NCI-H1048 (cell line): ENCODE results near the gene URB2.
"Not testable (repeated sequence)": the region's sequence is repeated elsewhere in the genome, so short reads cannot be mapped to it uniquely, and the experiment has no call there.

Source experiments
- DNase-seq: peaks from one replicate; lab custom pipeline; 2025; lab: John Stamatoyannopoulos, UW

Gene URB2

DNA sequence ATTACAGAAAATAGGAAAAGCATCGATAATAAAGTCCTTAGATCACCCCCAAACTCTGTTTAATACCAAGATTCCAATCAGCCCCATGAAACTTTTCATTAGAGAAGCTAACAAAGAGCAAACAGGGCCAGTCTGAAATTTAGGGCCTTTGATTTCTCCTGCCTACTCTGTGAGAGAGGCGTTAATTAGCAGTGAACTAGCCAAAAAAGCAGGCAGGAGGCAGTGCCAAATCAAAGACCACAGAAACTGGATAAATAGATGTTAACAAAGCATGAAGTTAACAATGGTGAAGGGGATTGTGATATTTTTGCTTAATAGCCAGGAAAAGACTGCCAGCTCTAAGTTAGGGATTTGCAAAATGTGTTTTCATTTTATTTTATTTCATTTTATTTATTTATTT is 11.3 kb upstream of the URB2 start:
- no peak for DNase-seq

DNA sequence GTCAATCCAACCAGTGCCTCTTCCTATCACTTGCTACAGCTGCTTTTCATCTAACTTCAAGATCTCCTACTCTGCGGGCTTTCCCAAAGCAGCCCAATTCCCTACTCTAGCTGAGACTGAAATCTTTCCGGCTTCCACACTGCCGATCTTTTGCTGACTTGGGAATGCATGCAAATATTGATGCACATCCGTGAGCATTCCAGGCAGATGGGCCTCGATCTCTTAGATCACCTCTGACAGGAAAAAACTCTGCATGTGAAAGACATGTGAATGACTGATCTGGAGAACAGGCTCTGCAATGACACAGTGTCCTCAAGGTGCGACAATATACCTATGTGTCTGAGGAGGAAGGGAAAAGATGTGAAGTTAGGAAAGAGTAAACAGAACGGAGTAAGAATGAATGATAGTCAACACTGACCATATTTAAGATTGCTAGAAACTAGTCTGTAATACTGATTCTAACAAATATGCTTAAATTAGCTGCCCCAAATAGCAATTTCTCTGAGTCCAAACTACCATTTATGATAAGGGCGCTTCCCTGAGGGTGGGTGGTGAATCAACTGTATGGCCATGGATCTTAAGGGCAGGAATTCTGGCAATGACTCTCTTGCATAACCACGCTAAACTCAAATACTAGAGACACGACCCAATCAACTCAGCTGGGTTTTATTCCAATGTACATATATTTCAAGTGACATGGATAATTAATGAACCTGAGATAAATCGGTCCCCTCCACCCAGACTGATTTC is 8.5 kb upstream of the URB2 start:
- DNase-seq: no peak

DNA sequence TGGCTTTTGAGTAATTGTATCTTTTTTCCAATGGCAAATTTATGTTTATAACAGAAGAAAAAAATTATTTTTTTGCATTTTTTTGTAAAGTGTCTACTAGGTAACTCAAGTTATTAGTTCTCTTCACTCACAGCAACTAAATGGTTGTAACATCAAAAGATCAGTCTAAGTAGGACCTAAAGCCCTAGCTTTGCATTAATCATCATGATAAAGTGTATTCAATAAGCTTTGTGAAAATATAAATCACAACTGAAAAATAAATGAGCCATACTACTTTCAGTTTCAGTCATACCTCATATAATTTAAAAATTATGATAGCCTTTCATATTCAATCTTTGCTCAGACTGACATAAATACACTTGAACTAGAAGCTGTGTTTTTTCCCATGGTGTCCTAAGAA is 7.0 kb upstream of the URB2 start:
- DNase-seq: no peak

DNA sequence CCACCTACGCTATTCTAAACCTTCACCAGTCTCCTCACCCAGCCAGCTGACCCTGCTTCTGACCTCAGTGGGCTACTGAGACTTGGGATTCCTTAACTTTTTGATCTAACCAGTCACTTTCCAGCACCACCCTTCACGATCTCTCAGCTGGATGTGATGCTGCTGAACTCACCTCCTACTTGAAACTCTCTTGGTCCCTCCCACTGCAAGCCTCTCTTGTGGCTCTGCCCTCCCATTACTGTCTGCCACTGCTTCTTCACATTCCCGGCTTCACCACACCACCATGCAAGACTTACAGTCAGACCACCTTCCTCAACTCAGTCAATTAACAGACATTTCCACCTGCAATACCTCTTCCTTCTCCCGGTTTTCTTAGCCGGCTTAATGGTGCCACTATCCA is 6.4 kb upstream of the URB2 start:
- no peak for DNase-seq

DNA sequence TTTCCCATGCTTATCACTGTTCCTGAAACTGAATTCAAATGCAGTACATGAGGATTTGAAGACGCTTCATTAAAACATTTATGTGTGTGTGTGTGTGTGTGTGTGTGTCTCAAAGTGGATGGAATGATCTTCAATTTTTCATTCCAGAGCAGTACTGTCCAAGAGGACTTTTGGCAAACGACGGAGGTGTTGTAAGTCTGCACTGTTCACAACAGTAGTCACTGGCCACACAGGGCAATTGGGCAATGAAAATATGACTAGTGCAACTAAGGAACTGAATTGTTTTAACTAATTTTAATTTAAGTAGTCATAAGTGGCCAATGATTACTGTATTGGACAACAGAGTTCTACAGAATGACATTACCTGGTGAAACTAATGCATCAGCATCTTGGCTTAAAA is 5.2 kb upstream of the URB2 start:
- no peak for DNase-seq

DNA sequence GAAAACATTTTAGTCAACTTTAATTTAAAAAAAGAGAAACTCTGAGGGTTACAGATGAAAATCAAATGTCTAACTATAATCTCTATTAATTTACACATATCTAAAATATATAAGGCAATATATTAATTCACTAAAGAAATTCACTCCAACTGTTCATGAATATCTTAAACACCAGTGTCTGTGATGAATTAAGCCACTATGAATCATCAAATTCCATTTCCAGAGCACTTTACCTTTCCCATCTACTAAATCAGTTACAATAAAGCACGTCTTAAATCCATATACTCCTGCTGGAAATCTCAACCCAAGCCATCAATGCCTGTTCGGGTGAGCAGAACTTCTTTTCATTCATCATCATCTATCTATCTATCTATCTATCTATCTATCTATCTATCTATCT is 4.4 kb upstream of the URB2 start:
- DNase-seq: no peak

DNA sequence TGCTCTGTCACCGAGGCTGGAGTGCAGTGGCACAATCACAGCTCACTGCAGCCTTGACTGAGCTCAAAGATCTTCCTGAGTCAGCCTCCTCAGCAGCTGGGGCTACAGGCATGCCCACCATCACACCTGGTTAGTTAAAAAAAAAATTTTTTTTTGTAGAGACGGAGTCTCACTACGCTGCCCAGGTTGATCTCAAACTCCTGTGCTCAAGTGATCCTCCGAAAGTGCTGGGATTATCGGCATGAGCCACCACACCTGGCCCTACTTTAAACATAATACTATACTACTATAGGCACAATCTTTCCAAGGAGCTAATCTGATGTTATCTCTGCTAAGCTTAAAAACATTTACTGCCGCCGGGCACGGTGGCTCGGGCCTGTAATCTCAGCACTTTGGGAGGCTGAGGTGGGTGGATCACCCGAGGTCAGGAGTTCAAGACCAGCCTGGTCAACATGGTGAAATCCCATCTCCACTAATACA is 3.4 kb upstream of the URB2 start:
- not testable (repeated sequence) for DNase-seq

DNA sequence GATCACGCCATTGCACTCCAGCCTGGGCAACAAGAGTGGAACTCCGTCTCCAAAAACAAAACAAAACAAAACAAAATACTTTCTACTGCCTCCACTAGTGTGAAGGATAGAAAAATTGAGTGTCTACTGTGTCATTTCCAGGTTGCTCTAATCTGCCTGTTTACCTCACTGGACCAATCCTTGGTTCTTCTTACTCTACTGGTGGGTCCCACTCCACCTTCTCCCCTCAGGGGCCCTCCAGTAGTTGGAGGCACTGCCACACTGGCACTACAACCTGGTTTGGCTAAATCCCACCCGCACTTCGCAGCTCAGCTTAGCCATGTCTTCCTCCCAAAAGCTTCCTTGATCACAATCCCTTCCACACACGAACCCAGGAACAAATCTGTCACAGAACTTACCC is 2.8 kb upstream of the URB2 start:
- no peak for DNase-seq

DNA sequence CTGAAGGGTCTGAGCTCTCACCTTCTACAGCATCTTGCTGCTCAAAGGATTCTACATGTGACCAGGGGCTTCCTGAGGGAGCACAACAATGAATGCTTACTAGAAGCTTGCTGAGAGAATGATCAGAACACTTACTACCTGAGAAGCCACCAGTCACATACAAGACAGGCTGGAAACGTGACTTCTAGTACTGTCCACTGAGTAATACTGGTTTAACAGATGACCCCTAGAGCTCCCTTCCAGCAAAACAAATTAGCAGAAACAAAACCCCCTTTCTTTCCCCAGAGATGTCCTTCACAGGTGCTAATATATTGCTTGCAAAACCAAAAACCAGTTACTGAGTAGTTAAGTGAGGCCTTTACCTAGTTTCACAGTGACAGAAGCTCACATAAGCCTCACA is 2.2 kb upstream of the URB2 start:
- DNase-seq: no peak

DNA sequence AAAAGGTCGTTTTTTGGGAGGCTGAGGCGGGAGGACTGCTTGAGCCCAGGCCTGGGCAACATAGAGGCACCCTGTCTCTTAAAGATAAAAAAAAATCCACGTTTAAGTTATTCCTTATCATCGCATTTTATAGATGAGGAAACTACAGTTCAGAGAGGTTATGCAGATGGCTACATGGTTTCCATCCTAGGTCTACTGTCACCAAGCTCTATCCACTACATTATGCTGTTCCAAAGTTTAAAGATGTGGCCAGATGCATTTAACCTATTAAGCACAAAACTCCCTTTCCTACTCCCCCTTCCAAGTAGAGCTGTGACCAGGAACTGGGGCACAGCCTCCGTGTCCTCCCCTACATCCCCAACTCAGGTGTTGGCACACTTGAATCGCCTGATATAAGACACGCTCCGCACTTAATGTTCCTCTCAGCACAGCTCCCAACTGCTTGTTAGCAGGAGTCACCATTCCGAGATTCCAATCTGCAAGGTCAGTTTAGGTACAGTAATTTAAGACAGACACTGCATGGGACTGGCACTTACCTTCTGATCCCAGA is 1.5 kb upstream of the URB2 start:
- DNase-seq: no peak

DNA sequence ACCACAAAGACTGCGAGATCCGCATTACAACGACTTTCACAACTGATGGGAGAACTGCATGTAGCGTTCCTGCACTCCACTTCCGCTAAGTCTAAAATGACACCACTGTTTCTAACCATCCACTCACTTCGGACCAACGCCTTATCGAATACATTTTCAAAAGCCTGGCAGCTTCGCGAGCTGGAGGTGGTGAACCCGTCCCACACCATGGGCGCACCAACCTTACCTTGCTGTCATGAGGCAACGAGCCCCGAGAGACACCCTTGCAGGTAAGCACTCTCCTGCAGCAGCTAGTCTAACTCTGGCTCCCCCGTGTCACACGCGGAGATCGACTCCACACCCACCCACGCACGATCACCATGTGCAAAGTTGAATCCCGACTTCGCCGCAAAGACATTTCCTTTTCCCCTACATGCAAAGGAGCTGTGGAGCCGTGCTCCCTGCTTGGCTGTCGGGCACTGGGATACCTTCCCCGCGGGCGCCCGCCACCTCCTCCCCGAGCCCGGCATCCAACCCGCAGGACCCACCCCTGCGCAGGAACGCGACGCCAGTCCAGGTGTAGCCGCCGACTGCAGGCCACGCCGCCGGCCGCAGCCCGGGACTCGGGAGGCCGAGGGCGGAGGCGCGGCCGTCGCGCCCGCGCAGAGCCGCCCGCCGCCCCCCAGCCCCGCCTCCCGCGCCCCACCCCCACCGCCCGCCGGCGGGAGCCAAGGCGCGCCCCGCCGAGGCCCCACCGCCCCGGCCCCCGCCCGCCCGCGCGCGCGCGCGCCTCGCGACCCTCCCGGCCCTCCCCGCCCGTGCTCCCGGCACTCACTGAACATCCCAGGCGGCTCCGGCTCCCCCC is 754 bp upstream of the URB2 start:
- no peak for DNase-seq

DNA sequence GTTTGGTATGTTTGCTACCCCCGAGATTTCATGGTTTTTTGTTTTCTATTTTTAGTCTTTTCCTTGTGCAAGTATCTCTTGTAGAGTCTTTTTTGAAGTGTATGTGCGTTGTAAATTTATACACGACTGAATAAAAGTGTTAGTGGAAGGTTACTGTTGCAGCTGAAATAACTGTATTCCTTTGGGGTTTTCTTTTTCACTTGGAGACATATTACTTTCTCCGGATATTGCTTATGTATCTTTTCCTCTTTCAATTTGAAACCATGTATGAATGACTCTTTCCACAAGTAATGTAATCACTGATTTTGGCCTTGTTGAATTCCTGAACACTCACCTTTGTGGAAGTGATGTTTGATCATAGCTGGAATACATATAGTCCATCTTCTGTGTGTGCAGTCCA is 956 bp downstream of the URB2 start:
- no peak for DNase-seq

DNA sequence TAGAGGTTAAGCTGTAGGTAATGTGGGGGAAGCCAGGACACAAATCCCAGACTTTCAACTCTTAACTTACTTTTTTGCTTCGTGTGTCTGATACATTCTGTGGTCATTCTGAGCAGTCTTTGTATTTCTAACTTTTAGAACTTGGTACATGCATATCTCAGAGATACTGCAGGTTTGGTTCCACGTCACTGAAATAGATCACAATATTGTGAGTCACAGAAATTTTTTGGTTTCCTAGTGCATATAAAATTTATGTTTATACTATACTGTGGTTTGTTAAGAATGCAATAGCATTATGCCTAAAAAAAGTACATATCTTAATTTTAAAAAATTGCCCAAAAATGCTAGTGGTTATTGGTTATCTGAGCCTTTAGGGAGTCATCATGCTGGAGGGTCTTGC is 3.2 kb downstream of the URB2 start:
- no peak for DNase-seq

DNA sequence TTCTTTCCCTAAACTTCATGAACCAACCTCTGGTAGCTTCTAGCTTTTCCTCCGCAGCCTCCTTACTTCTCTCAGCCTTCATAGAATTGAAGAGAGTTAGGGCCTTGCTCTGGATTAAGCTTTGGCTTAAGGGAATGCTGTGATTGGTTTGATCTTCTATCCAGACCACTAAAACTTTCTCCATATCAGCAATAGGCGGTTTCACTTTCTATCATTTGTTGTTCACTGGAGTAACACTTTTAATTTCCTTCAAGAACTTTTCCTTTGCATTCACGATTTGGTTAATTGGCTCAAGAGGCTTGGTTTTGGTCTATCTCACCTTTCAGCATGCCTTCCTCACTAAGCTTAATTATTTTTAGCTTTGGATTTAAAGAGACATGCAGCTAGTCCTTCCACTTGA is 5.1 kb downstream of the URB2 start:
- DNase-seq: no peak

DNA sequence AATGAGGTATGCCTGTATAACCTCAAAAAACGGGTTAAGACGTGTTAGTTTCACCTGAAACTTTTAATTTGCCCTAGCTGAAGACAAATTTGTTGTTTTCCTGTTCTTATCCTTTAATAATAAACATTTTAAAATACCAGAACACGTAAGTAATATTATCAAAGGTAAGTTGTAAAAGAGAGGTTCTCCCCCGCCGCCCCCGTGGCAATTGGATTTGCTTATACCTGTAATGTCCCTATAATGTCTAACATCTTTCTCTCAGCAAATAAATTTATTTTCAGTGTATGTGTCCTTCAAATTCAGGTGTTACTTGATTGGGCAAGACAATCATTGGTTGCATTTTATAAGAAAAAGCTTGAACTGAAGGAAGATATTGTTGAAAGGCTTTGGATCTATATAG is 5.9 kb downstream of the URB2 start:
- no peak for DNase-seq

DNA sequence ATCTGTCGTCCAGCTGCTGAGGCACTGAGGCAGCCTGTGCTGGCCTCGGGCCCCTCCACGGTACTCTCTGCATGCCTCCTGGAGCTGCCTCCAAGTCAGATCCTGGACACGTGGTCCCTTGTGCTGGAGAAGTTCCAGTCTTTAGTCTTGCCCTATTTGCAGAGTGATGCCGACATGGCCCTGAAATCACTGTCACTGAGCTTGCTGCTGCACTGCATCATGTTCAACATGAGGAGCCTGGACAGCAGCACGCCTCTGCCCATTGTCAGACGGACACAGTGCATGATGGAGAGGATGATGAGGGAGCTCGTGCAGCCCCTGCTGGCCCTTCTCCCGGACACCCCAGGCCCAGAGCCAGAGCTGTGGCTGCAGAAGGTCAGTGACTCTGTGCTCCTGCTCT is 10.0 kb downstream of the URB2 start:
- no peak for DNase-seq

DNA sequence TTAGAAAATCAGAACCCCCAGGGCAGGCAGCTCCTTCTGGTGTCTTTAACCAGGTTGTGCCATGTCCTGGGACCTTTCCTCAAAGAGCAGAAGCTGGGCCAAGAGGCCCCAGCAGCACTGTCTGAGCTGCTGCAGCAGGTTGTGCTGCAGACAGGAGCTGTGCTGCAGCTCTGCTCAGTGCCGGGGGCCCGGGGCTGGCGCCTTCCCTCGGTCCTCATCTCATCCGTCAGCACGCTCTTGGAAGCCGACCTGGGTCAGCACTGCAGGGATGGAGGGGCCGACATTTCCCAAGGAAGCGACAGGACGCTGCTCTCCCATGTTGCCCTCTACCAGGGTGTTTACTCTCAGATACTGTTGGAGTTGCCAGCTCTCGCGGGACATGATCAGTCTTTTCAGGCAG is 11.7 kb downstream of the URB2 start:
- DNase-seq: no peak

DNA sequence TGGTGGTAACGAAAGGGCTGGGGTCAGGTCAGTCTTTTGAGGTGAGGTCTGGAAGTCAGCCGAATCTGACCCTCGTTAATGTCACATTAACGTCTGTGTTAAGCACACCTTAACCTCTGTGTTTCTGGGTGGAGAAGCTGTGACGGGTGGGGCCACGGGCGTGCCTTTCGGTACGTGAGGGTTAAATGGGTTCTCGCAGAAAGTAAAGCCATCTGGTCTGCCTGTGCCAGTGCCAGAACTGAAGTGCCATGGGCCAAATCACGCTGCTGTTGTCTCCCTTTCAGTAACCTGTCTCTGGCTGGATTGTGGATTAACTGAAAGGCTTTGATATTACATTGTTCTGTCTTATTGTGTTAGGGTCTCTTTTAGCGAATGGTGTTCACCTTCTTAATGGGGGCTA is 14.4 kb downstream of the URB2 start:
- no peak for DNase-seq

DNA sequence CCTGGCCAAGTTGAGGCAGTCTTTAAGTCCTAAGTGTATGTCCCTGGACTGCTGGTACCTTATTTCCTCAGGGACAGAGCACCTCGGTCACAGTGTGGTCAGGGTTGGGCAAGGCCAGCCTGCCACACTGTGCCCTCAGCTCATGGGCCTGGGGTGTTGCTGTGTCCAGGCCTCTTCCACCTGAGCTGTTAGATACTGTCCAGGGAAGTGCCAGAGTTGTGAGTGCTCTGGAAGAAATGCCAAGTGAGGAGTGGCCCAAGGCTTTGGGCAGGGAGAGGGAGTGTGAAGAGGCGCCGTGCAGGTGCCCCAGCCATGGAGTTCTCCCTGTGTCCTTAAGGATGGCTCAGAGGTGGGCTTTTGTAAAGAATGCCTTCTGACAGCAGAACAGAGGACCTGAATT is 15.3 kb downstream of the URB2 start:
- DNase-seq: no peak

DNA sequence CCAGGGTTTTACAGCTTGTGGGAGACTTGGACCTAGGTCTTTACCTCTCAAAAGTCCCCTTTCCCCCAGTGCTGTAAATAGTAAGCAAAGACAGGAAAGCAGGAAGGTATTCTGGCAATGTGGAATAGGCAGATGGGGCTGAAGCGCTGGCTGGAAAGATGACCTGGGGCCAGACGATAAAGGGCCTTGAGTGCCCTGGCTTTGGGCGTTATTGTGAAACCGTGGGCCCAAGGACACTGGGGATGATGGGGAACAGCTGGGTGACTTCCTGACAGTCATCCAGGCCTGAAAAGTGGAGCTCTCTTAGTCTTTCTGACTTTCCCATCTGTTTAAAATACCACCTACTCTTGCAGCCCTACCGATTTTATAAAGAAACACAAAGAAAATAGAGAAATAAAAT is 16.3 kb downstream of the URB2 start:
- no peak for DNase-seq

DNA sequence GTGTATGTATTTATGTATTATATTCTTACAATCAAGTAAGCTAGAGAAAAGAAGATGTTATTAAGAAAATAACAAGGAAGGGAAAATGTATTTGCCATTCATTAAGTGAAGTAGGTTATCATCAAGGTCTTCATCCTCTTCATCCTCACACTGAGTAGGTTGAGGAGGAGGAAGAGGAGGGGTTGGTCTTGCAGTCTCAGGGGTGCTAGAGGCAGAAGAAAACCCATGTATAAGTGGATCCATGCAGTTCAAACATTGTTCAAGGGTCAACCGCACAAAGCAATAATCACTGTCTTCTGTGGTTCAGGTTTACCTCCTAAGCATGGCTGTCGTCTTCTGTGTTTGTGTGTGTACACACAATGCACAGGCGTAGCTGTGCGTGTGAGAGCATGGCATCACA is 16.9 kb downstream of the URB2 start:
- no peak for DNase-seq

DNA sequence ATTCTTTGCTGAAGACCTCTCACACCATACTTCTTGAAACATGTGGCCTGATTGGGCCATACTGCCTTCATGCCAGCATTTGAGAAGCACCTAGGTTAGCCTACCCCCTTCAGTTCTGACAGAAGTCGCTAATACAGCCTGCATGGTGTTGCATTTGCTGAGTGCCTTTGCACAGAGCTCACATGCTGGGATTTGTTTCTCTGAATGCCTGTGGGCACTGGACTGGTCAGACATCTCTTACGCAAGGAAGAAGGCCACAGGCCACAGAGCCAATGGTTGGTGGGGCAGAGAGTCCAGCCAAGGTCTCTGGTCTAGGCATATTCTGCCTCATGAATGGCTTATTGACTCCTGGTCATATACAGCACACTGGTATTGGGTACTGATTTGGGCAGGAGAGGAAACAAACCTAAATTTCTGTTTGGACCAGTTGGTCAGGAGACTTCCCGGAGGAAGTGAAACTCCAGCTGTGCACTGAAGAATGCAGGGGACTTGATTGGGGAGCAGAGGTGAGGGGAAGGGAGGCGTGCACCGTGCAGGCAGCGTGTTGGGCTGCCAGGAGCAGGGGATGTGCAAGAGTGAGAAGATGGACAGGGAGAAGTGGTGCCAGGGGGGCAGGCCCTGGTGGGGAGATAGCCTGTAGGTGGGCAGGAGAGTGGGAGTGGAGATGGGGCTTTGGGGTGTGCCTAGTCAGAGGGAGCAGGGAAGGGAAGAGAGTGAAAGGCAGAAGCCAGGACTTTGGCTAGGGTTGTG is 18.1 kb downstream of the URB2 start:
- no peak for DNase-seq
